D721Med (cell line): Measurements from ENCODE around the gene SIGLECL1.

Experiments
- DNase-seq: peaks from one replicate; pipeline ENCODE4 v3.0.0; 2011; ENCODE audit warnings: low spot score; ENCODE audit not compliant: insufficient read length
- FAIRE-seq: peaks from 2 replicates; lab custom pipeline; 2011; peaks lifted over from hg19 to GRCh38; lab: Jason Lieb, UNC
- CTCF ChIP-seq: IDR thresholded peaks from 2 replicates; pipeline ENCODE4 v1.5.1; 2012; ENCODE audit warnings: mild to moderate bottlenecking, control low read depth; ENCODE audit not compliant: insufficient read depth; ENCODE audit errors: missing control alignments

The SIGLECL1 gene

GRCh38 chr19:51227326-51227725 is 23.6 kb upstream of the SIGLECL1 start:
- FAIRE-seq (no peak), DNase-seq (no peak)
- no peak for TF ChIP-seq CTCF

- no peak for TF ChIP-seq CTCF
- no peak for FAIRE-seq
- no peak for DNase-seq
These were observed 22.9 kb upstream of the SIGLECL1 start for GRCh38 chr19:51227966-51228365.

- FAIRE-seq: no peak
- no peak for DNase-seq
- no peak for TF ChIP-seq CTCF
These were observed 10.0 kb upstream of the SIGLECL1 start for GRCh38 chr19:51240866-51241265.

GRCh38 chr19:51242881-51243630 is 7.8 kb upstream of the SIGLECL1 start:
- no peak for FAIRE-seq
- no peak for DNase-seq

GRCh38 chr19:51246164-51246552 is 4.7 kb upstream of the SIGLECL1 start:
- TF ChIP-seq CTCF: no peak
- no peak for DNase-seq
- no peak for FAIRE-seq

More at GRCh38 chr19:51242881-51243630, 7.8 kb upstream of the SIGLECL1 start:
- no peak for TF ChIP-seq CTCF

GRCh38 chr19:51247972-51248590 is 2.8 kb upstream of the SIGLECL1 start:
- FAIRE-seq: no peak
- no peak for TF ChIP-seq CTCF
- DNase-seq: no peak

- no peak for DNase-seq
- no peak for FAIRE-seq
- TF ChIP-seq CTCF: no peak
These were observed 564 bp downstream of the SIGLECL1 start for GRCh38 chr19:51251468-51251820.
